HG03571 (cell line): ENCODE results near the gene TMBIM4.

Experiments used
- ATAC-seq: cut with Tn5 transposase; IDR thresholded peaks from one replicate; pipeline ENCODE4 v1.9.1; 2021; ENCODE audit not compliant: unreplicated experiment

Gene TMBIM4

GRCh38 chr12:66103016-66103913, 66.5 kb downstream of the TMBIM4 start:
- no peak for ATAC-seq

- ATAC-seq = no peak
Measured at GRCh38 chr12:66092559-66093269, 77.1 kb downstream of the TMBIM4 start.

GRCh38 chr12:66090157-66090556, 79.6 kb downstream of the TMBIM4 start:
- no peak for ATAC-seq

GRCh38 chr12:66087365-66087943, 82.3 kb downstream of the TMBIM4 start:
- peak; percentile 78 for ATAC-seq

- no peak for ATAC-seq
Measured at GRCh38 chr12:66085998-66086397, 83.8 kb downstream of the TMBIM4 start.
